NCI-H2171 (cell line): ENCODE measurements around the gene DOCK6.
"Not testable (repeated sequence)": the region's sequence is repeated elsewhere in the genome, so short reads cannot be mapped to it uniquely, and the experiment has no call there.

Experiments used
- DNase-seq: peaks from one replicate; lab custom pipeline; 2025; lab: John Stamatoyannopoulos, UW

Gene DOCK6

GRCh38 chr19:11197291-11198174, 64.8 kb downstream of the DOCK6 start, which contains the start of gene KANK2:
KANK2 (minus strand) TSS chr19:11197545; CDS start chr19:11194511, 3,034 bp downstream.
- peak; percentile 72 for DNase-seq

GRCh38 chr19:11196406-11197287, 65.7 kb downstream of the DOCK6 start:
- DNase-seq = no peak

- DNase-seq = no peak
These were observed 66.6 kb downstream of the DOCK6 start for GRCh38 chr19:11195681-11196080.

GRCh38 chr19:11194656-11195558, 67.4 kb downstream of the DOCK6 start:
- no peak for DNase-seq

GRCh38 chr19:11194173-11194572, 68.2 kb downstream of the DOCK6 start:
- DNase-seq = no peak

- DNase-seq = peak; percentile 22
These were observed 69.1 kb downstream of the DOCK6 start for GRCh38 chr19:11192957-11193939.

- no peak for DNase-seq
These were observed 70.4 kb downstream of the DOCK6 start for GRCh38 chr19:11191934-11192333.

GRCh38 chr19:11191273-11191755, 71.0 kb downstream of the DOCK6 start:
- DNase-seq = no peak

- no peak for DNase-seq
These were observed 71.8 kb downstream of the DOCK6 start for GRCh38 chr19:11190501-11190900.

GRCh38 chr19:11187441-11187840, 74.9 kb downstream of the DOCK6 start:
- DNase-seq = no peak

GRCh38 chr19:11182994-11183393, 79.3 kb downstream of the DOCK6 start:
- DNase-seq = no peak

GRCh38 chr19:11181488-11181887, 80.8 kb downstream of the DOCK6 start:
- no peak for DNase-seq

- not testable (repeated sequence) for DNase-seq
These were observed 81.3 kb downstream of the DOCK6 start for GRCh38 chr19:11180975-11181374.

GRCh38 chr19:11180346-11180745, 82.0 kb downstream of the DOCK6 start:
- DNase-seq = no peak

- DNase-seq = no peak
These were observed 82.5 kb downstream of the DOCK6 start for GRCh38 chr19:11179716-11180297.

- DNase-seq = not testable (repeated sequence)
These were observed 83.2 kb downstream of the DOCK6 start for GRCh38 chr19:11179145-11179465.

GRCh38 chr19:11177592-11177991, 84.7 kb downstream of the DOCK6 start:
- no peak for DNase-seq

- DNase-seq = no peak
These were observed 85.7 kb downstream of the DOCK6 start for GRCh38 chr19:11176466-11177193.

GRCh38 chr19:11175920-11176319, 86.4 kb downstream of the DOCK6 start:
- no peak for DNase-seq
